GM21360 (cell line): ENCODE data around the gene DPPA5.
"Not testable (repeated sequence)": the region's sequence is repeated elsewhere in the genome, so short reads cannot be mapped to it uniquely, and the experiment has no call there.

Experiments used
- ATAC-seq: cut with Tn5 transposase; IDR thresholded peaks from one replicate; pipeline ENCODE4 v1.9.1; 2021; ENCODE audit warnings: mild to moderate bottlenecking, moderate library complexity; ENCODE audit not compliant: unreplicated experiment

Gene DPPA5

GRCh38 chr6:73353636-73354593 lies at the start of gene DPPA5:
Gene DPPA5, minus strand, starts transcription at chr6:73354276. Its CDS starts 51 bp downstream, at chr6:73354225.
- no peak for ATAC-seq

GRCh38 chr6:73400656-73401055 lies 46.6 kb upstream of the DPPA5 start:
- ATAC-seq: no peak

- no peak for ATAC-seq
Observed at GRCh38 chr6:73395875-73396274, 41.8 kb upstream of the DPPA5 start.

- ATAC-seq: no peak
Observed at GRCh38 chr6:73394577-73395354, 40.7 kb upstream of the DPPA5 start, which contains the start of gene DDX43. Gene DDX43, plus strand, starts transcription at chr6:73394828. Its CDS starts 78 bp downstream, at chr6:73394906.

GRCh38 chr6:73393278-73393677 lies 39.2 kb upstream of the DPPA5 start:
- ATAC-seq: no peak

- not testable (repeated sequence) for ATAC-seq
Observed at GRCh38 chr6:73392188-73392587, 38.1 kb upstream of the DPPA5 start.

- no peak for ATAC-seq
Observed at GRCh38 chr6:73391675-73392074, 37.6 kb upstream of the DPPA5 start.

- ATAC-seq: no peak
Observed at GRCh38 chr6:73389854-73390253, 35.8 kb upstream of the DPPA5 start.

- ATAC-seq: peak; percentile 72
Observed at GRCh38 chr6:73388800-73389512, 34.9 kb upstream of the DPPA5 start.

GRCh38 chr6:73388433-73388799 lies 34.3 kb upstream of the DPPA5 start:
- ATAC-seq: peak; percentile 24

- no peak for ATAC-seq
Observed at GRCh38 chr6:73382462-73383113, 28.5 kb upstream of the DPPA5 start.

GRCh38 chr6:73381531-73381930 lies 27.5 kb upstream of the DPPA5 start:
- not testable (repeated sequence) for ATAC-seq

GRCh38 chr6:73377225-73377624 lies 23.1 kb upstream of the DPPA5 start:
- ATAC-seq: no peak

- no peak for ATAC-seq
Observed at GRCh38 chr6:73375216-73375615, 21.1 kb upstream of the DPPA5 start.

GRCh38 chr6:73372516-73372915 lies 18.4 kb upstream of the DPPA5 start:
- no peak for ATAC-seq

GRCh38 chr6:73371984-73372383 lies 17.9 kb upstream of the DPPA5 start:
- ATAC-seq: no peak

GRCh38 chr6:73369563-73369962 lies 15.5 kb upstream of the DPPA5 start, which contains the start of gene OOEP:
Gene OOEP, minus strand, starts transcription at chr6:73369897. Its CDS starts 105 bp downstream, at chr6:73369792.
- no peak for ATAC-seq

- ATAC-seq: no peak
Observed at GRCh38 chr6:73369157-73369556, 15.1 kb upstream of the DPPA5 start.

GRCh38 chr6:73368675-73369074 lies 14.6 kb upstream of the DPPA5 start:
- no peak for ATAC-seq

GRCh38 chr6:73367761-73368355 lies 13.8 kb upstream of the DPPA5 start:
- ATAC-seq: no peak
